Middle frontal gyrus (tissue), 1 donor: ENCODE data around the gene MAP6.
A peak's percentile ranks its signal among the peaks of the same experiment; 100 is the strongest.
"Not testable (repeated sequence)": the region's sequence is repeated elsewhere in the genome, so short reads cannot be mapped to it uniquely, and the experiment has no call there.

Source experiments
- DNase-seq: peaks from one replicate; pipeline ENCODE4 v3.0.0-alpha.2; 2015; ENCODE audit warnings: low spot score; ENCODE audit errors: extremely low spot score

The MAP6 gene

GRCh38 chr11:75668451-75669297, at the start of gene MAP6:
Gene MAP6, minus strand, starts transcription at chr11:75669038. Its CDS starts 669 bp downstream, at chr11:75668369.
- DNase-seq: peak; percentile 26

GRCh38 chr11:75717608-75718418, 49.0 kb upstream of the MAP6 start, which contains the start of gene MOGAT2:
Gene MOGAT2, plus strand, starts transcription at chr11:75717838. Its CDS starts 51 bp downstream, at chr11:75717889.
- DNase-seq: no peak

- no peak for DNase-seq
Observed at GRCh38 chr11:75716659-75717058, 47.8 kb upstream of the MAP6 start.

GRCh38 chr11:75715688-75716087, 46.9 kb upstream of the MAP6 start:
- no peak for DNase-seq

GRCh38 chr11:75714211-75714610, 45.4 kb upstream of the MAP6 start:
- DNase-seq: no peak

- peak; percentile 22 for DNase-seq
Observed at GRCh38 chr11:75706260-75706729, 37.5 kb upstream of the MAP6 start.

- no peak for DNase-seq
Observed at GRCh38 chr11:75705541-75705940, 36.7 kb upstream of the MAP6 start.

GRCh38 chr11:75703695-75704237, 34.9 kb upstream of the MAP6 start:
- no peak for DNase-seq

- no peak for DNase-seq
Observed at GRCh38 chr11:75700940-75701339, 32.1 kb upstream of the MAP6 start.

GRCh38 chr11:75697906-75698581, 29.2 kb upstream of the MAP6 start:
- DNase-seq: no peak

GRCh38 chr11:75691804-75692203, 23.0 kb upstream of the MAP6 start:
- no peak for DNase-seq

GRCh38 chr11:75689863-75690609, 21.2 kb upstream of the MAP6 start:
- no peak for DNase-seq

- not testable (repeated sequence) for DNase-seq
Observed at GRCh38 chr11:75683856-75684255, 15.0 kb upstream of the MAP6 start.

GRCh38 chr11:75679566-75679965, 10.7 kb upstream of the MAP6 start:
- DNase-seq: no peak

- no peak for DNase-seq
Observed at GRCh38 chr11:75678620-75679259, 9.9 kb upstream of the MAP6 start.

- no peak for DNase-seq
Observed at GRCh38 chr11:75677909-75678308, 9.1 kb upstream of the MAP6 start.

GRCh38 chr11:75677275-75677674, 8.4 kb upstream of the MAP6 start:
- no peak for DNase-seq

- no peak for DNase-seq
Observed at GRCh38 chr11:75673977-75674582, 5.2 kb upstream of the MAP6 start.

- peak; percentile 50 for DNase-seq
Observed at GRCh38 chr11:75667831-75668450, 897 bp downstream of the MAP6 start.
